CD4-positive, alpha-beta T cell (primary cell): ENCODE data around the gene SPECC1L. TPM values are rescaled to one million over a fixed set of nuclear protein-coding genes. Genes with fewer than 3 reads are reported as not detected.

ENCODE experiments used
- ATAC-seq: fragments of 200-7000 bp; cut with Tn5 transposase; one replicate; pipeline ENCODE4 v1.10.0; 2022; ENCODE audit warnings: mild to moderate bottlenecking; ENCODE audit not compliant: poor library complexity
- CTCF ChIA-PET: fragments of 350-600 bp; sonication (Branson Sonifier 250); formaldehyde crosslinking; loops from one replicate; lab custom pipeline; 2021; ENCODE audit warnings: antibody characterized with exemption, inconsistent platforms; lab: Charles Lee
- POLR2A ChIA-PET: fragments of 350-600 bp; sonication (Branson Sonifier 250); formaldehyde crosslinking; loops from one replicate; lab custom pipeline; 2021; ENCODE audit warnings: antibody characterized with exemption, inconsistent platforms; lab: Charles Lee
- DNase-seq, 14 experiments: peaks; one replicate each; pipeline ENCODE4 v3.0.0-alpha.2; 2013 to 2020; ENCODE audit warnings: mixed read lengths in 2 of 14
- H3K27ac ChIP-seq, 2 donors: one replicate each; pipeline versions ENCODE4 v1.5.1 to v1.7.0; 2013; ENCODE audit warnings: low read length in 2 of 2, low read depth in 1 of 2, mild to moderate bottlenecking in 1 of 2
- H3K27me3 ChIP-seq, 2 experiments: 1 replicate in 1 of 2; 2 replicates in 1 of 2; pipeline versions ENCODE4 v1.6.1 to v1.7.0; 2013; ENCODE audit warnings: low read length in 2 of 2, control low read depth in 1 of 2, mild to moderate bottlenecking in 1 of 2, moderate library complexity in 1 of 2; ENCODE audit not compliant: insufficient read depth in 2 of 2, control insufficient read depth in 1 of 2
- H3K36me3 ChIP-seq: one replicate; pipeline ENCODE4 v1.6.1; 2013; ENCODE audit warnings: low read length, control low read depth; ENCODE audit not compliant: insufficient read depth
- H3K4me1 ChIP-seq: one replicate; pipeline ENCODE4 v1.6.1; 2013; ENCODE audit warnings: low read length, control low read depth; ENCODE audit not compliant: insufficient read depth
- H3K4me3 ChIP-seq: one replicate; pipeline ENCODE4 v1.5.1; 2013; ENCODE audit warnings: mild to moderate bottlenecking, low read length, moderate library complexity
- H3K9me3 ChIP-seq, 2 experiments: 1 replicate in 1 of 2; 2 replicates in 1 of 2; pipeline versions ENCODE4 v1.6.1 to v1.7.0; 2013; ENCODE audit warnings: low read length in 2 of 2, mild to moderate bottlenecking in 2 of 2, control low read depth in 1 of 2, moderate library complexity in 1 of 2; ENCODE audit not compliant: control insufficient read depth in 1 of 2, insufficient read depth in 1 of 2
- H3K27ac Mint-ChIP-seq: one replicate; pipeline ENCODE4 v1.8.0; 2020; ENCODE audit warnings: mixed read lengths
- H3K27me3 Mint-ChIP-seq: one replicate; pipeline ENCODE4 v1.8.0; 2021; ENCODE audit warnings: mixed read lengths
- H3K36me3 Mint-ChIP-seq: one replicate; pipeline ENCODE4 v1.8.0; 2021; ENCODE audit warnings: low read depth, mixed read lengths
- H3K4me1 Mint-ChIP-seq: one replicate; pipeline ENCODE4 v1.8.0; 2021; ENCODE audit warnings: low read depth, mixed read lengths
- H3K4me3 Mint-ChIP-seq: one replicate; pipeline ENCODE4 v1.8.0; 2020; ENCODE audit warnings: mild to moderate bottlenecking, mixed read lengths
- H3K9me3 Mint-ChIP-seq: one replicate; pipeline ENCODE4 v1.8.0; 2020; ENCODE audit warnings: mixed read lengths
- intact Hi-C, 2 experiments: fragments of 100-400 bp; cut with DNase I in 1 of 2; cut with micrococcal nuclease in 1 of 2; formaldehyde crosslinking; loops; one replicate each; pipeline versions ENCODE4 v1.15.1 to v1.9.0; 2023 to 2025; cut with DNase I, micrococcal nuclease
- total RNA-seq, 174 experiments: library from RNA in 2 of 174; stranded (reverse) in 2 of 174; gene quantifications; one replicate each; pipeline ENCODE4 v1.2.3 and lab custom pipeline; 2021 to 2026
- TF ChIP-seq, protein P1 (sequence below): fragments of 200-600 bp; IDR thresholded peaks from one replicate; pipeline ENCODE4 v1.8.0; 2022; ENCODE audit warnings: antibody characterized with exemption, mild to moderate bottlenecking

The SPECC1L gene
- total RNA-seq, 2 experiments from 2014 or later, result 27.5 to 31.8 TPM

DNA sequence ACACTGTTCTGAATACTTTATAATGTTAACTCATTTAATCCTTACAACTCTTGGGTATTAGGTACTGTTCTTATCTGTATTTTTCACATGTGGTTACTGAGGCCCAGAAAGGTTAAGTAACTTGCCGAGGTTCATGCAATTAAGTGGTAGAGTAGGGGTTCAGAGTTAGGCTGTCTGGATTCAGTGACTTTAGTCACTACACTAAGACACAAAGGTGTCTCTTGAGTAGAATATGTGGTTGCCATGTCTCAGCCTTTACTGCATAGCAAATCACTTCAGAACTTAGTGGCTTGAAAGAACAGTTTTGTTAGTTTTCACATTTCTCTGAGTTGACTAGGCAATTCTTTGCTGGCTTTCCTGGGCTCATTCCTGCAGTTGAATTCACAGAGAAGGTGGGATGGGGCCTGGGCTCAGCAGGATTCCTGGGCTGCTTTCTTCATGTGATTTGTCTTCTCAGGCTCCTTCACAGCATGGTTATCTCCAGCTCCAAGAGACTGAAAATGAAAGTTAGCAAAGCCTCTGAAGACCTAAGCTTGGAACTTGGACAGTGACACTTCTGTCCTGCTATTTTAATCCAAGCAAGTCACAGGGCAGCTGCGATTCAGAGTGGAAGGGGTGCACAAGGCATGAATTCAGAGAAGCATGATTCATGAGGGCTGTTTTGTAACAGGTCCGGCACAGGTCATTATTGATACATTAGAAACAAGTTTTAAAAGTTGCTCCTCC lies 68.3 kb downstream of the SPECC1L start:
- intact Hi-C loops, result no loop called here
- TF ChIP-seq, protein P1, sequence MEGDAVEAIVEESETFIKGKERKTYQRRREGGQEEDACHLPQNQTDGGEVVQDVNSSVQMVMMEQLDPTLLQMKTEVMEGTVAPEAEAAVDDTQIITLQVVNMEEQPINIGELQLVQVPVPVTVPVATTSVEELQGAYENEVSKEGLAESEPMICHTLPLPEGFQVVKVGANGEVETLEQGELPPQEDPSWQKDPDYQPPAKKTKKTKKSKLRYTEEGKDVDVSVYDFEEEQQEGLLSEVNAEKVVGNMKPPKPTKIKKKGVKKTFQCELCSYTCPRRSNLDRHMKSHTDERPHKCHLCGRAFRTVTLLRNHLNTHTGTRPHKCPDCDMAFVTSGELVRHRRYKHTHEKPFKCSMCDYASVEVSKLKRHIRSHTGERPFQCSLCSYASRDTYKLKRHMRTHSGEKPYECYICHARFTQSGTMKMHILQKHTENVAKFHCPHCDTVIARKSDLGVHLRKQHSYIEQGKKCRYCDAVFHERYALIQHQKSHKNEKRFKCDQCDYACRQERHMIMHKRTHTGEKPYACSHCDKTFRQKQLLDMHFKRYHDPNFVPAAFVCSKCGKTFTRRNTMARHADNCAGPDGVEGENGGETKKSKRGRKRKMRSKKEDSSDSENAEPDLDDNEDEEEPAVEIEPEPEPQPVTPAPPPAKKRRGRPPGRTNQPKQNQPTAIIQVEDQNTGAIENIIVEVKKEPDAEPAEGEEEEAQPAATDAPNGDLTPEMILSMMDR, result no peak
- no peaks in the 10 kb centered on the region for H3K4me1 ChIP-seq
- H3K4me1 Mint-ChIP-seq, result peaks cover 9% of the 10 kb centered on the region
- H3K4me3 Mint-ChIP-seq, result no peak overlapping the region
- H3K27ac Mint-ChIP-seq, result no peak overlapping the region
- peaks cover 73% of the 10 kb centered on the region for H3K36me3 Mint-ChIP-seq
- ChIA-PET CTCF (no interaction called here), POLR2A (no interaction called here)
- no peaks in the 10 kb centered on the region for H3K9me3 ChIP-seq
- ATAC-seq, result no peak
- H3K27me3 ChIP-seq, result no peaks in the 10 kb centered on the region
- H3K4me3 ChIP-seq, result no peak overlapping the region
- H3K27ac ChIP-seq, result no peak overlapping the region
- peaks cover 77% of the 10 kb centered on the region for H3K36me3 ChIP-seq
- H3K9me3 Mint-ChIP-seq, result no peaks in the 10 kb centered on the region
- no peaks in the 10 kb centered on the region for H3K27me3 Mint-ChIP-seq
- no peak for DNase-seq

GRCh38 chr22:24339452-24339747 lies 68.8 kb downstream of the SPECC1L start:
- no peak for DNase-seq
- intact Hi-C loops, result no loop called here
- H3K4me1 ChIP-seq, result no peaks in the 10 kb centered on the region
- peaks cover 9% of the 10 kb centered on the region for H3K4me1 Mint-ChIP-seq
- H3K9me3 ChIP-seq, result no peaks in the 10 kb centered on the region
- ChIA-PET POLR2A (no interaction called here), CTCF (no interaction called here)
- H3K27ac ChIP-seq, result no peak overlapping the region
- H3K27me3 Mint-ChIP-seq, result no peaks in the 10 kb centered on the region
- peaks cover 78% of the 10 kb centered on the region for H3K36me3 ChIP-seq
- no peak overlapping the region for H3K27ac Mint-ChIP-seq
- H3K27me3 ChIP-seq, result no peaks in the 10 kb centered on the region
- TF ChIP-seq, protein P1, result no peak
- H3K4me3 ChIP-seq, result no peak overlapping the region
- no peak overlapping the region for H3K4me3 Mint-ChIP-seq
- ATAC-seq, result no peak
- H3K36me3 Mint-ChIP-seq, result peaks cover 75% of the 10 kb centered on the region
- no peaks in the 10 kb centered on the region for H3K9me3 Mint-ChIP-seq

DNA sequence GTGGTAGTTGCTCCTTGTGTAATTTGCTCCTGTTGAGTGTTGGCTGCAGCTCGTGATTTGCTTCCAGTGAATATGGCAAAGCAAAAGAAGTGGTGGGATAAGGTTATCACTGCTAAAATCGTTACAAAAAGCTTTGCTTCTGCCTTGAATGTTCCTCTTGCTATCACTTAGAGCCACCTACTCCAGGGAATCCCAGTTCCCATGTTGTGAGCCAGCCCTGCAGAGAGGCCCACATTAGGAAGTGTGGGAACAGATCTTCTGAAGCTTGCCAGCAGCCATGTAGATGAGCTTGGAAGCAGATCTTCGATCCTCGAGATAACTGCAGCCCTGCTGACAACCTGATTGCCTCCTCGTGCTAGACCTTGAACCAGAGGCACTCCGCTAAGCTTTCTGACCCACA lies 71.0 kb downstream of the SPECC1L start:
- TF ChIP-seq, protein P1, result no peak
- Histone ChIP-seq H3K36me3 (peaks cover 74% of the 10 kb centered on the region), H3K4me3 (no peak overlapping the region), H3K9me3 (no peaks in the 10 kb centered on the region), H3K4me1 (no peaks in the 10 kb centered on the region), H3K27ac (no peak overlapping the region), H3K27me3 (no peaks in the 10 kb centered on the region)
- POLR2A ChIA-PET, result no interaction called here
- ATAC-seq, result no peak
- DNase-seq, result no peak
- H3K27ac Mint-ChIP-seq, result no peak overlapping the region
- no peaks in the 10 kb centered on the region for H3K27me3 Mint-ChIP-seq
- intact Hi-C loops, result no loop called here
- H3K9me3 Mint-ChIP-seq, result no peaks in the 10 kb centered on the region
- CTCF ChIA-PET, result no interaction called here
- H3K36me3 Mint-ChIP-seq, result peaks cover 81% of the 10 kb centered on the region
- no peak overlapping the region for H3K4me3 Mint-ChIP-seq
- no peaks in the 10 kb centered on the region for H3K4me1 Mint-ChIP-seq
